SK-N-SH (cell line): ENCODE results near the gene BAD. TPM values are rescaled to one million over a fixed set of nuclear protein-coding genes. Genes with fewer than 3 reads are reported as not detected.

Experiments used
- CTCF ChIA-PET: fragments of 300-600, 350-600 bp; formaldehyde crosslinking; extraction: SDS; loops from one replicate; lab custom pipeline; 2021; lab: Yijun Ruan, JAX
- POLR2A ChIA-PET: fragments of 350-600 bp; sonication (Branson Sonifier 250); formaldehyde crosslinking; extraction: SDS; loops from one replicate; lab custom pipeline; 2020; ENCODE audit warnings: antibody characterized with exemption, inconsistent platforms; lab: Yijun Ruan, JAX
- DNase-seq: peaks from one replicate; pipeline ENCODE4 v3.0.0; 2012
- H2AFZ ChIP-seq: fragments of 200-600 bp; sonication (generic); 2 replicates; pipeline ENCODE4 v1.8.1; 2016; ENCODE audit warnings: antibody characterized with exemption, mild to moderate bottlenecking, low read depth
- H3F3A ChIP-seq: fragments of 200-600 bp; sonication (generic); replicated peaks from 2 replicates; pipeline ENCODE3; 2016; ENCODE audit warnings: antibody characterized with exemption, mild to moderate bottlenecking; ENCODE audit not compliant: insufficient read depth
- H3K27ac ChIP-seq, 2 experiments: fragments of 200-500 bp in 1 of 2; fragments of 200-600 bp in 1 of 2; sonication (Bioruptor generic) in 1 of 2; sonication (generic), shearing (Covaris generic) in 1 of 2; 2 replicates each; pipeline versions ENCODE4 v1.5.1 to v1.6.1; 2014 to 2016; ENCODE audit warnings: low read depth in 2 of 2, inconsistent platforms in 1 of 2, low read length in 1 of 2, mild to moderate bottlenecking in 1 of 2, mixed read lengths in 1 of 2
- H3K27me3 ChIP-seq: fragments of 200-600 bp; sonication (generic), shearing (Covaris generic); 2 replicates; pipeline ENCODE4 v1.6.1; 2016; ENCODE audit warnings: mixed run types; ENCODE audit not compliant: insufficient read depth
- H3K36me3 ChIP-seq, 2 experiments: fragments of 200-500 bp in 1 of 2; fragments of 200-600 bp in 1 of 2; sonication (Bioruptor generic) in 1 of 2; sonication (generic) in 1 of 2; replicated peaks in 1 of 2; 2 replicates each; pipeline versions ENCODE3 to v1.5.1; 2014 to 2016; ENCODE audit warnings: low read length in 1 of 2, mild to moderate bottlenecking in 1 of 2; ENCODE audit not compliant: insufficient read depth in 2 of 2, control insufficient read depth in 1 of 2
- H3K4me1 ChIP-seq, 2 experiments: fragments of 200-500 bp in 1 of 2; fragments of 200-600 bp in 1 of 2; sonication (Bioruptor generic) in 1 of 2; sonication (generic), shearing (Covaris generic) in 1 of 2; 2 replicates each; pipeline versions ENCODE4 v1.5.1 to v1.6.1; 2014 to 2016; ENCODE audit warnings: low read depth in 1 of 2, low read length in 1 of 2, mixed run types in 1 of 2; ENCODE audit not compliant: insufficient read depth in 2 of 2, control insufficient read depth in 1 of 2
- H3K4me2 ChIP-seq: fragments of 200-600 bp; sonication (generic), shearing (Covaris generic); 2 replicates; pipeline ENCODE4 v1.6.1; 2017; ENCODE audit warnings: mixed run types
- H3K4me3 ChIP-seq, 2 experiments: fragments of 200-500 bp in 1 of 2; fragments of 200-600 bp in 1 of 2; sonication (Bioruptor generic) in 1 of 2; sonication (generic), shearing (Covaris generic) in 1 of 2; 2 replicates each; pipeline versions ENCODE4 v1.5.1 to v1.8.1; 2014 to 2016; ENCODE audit warnings: low read depth in 2 of 2, inconsistent platforms in 1 of 2, low read length in 1 of 2, mild to moderate bottlenecking in 1 of 2, mixed read lengths in 1 of 2, moderate library complexity in 1 of 2
- H3K79me2 ChIP-seq: fragments of 200-600 bp; sonication (generic); 2 replicates; pipeline ENCODE4 v1.8.1; 2017; ENCODE audit warnings: mild to moderate bottlenecking; ENCODE audit not compliant: insufficient read depth
- H3K9ac ChIP-seq: fragments of 200-600 bp; sonication (generic); 2 replicates; pipeline ENCODE4 v1.6.1; 2017; ENCODE audit warnings: mixed run types
- H3K9me2 ChIP-seq: fragments of 200-600 bp; sonication (generic); 2 replicates; pipeline ENCODE4 v1.6.1; 2017; ENCODE audit warnings: mixed run types
- H3K9me3 ChIP-seq: fragments of 200-600 bp; sonication (generic); 2 replicates; pipeline ENCODE4 v1.6.1; 2017; ENCODE audit warnings: mixed run types, mild to moderate bottlenecking, moderate library complexity
- H4K20me1 ChIP-seq: fragments of 200-600 bp; sonication (generic); 2 replicates; pipeline ENCODE4 v1.6.1; 2017; ENCODE audit warnings: mild to moderate bottlenecking, mixed run types; ENCODE audit not compliant: insufficient read depth
- CTCF ChIP-seq: fragments of 200-600 bp; sonication (generic); IDR thresholded peaks from 2 replicates; pipeline ENCODE4 v1.6.1; 2017; ENCODE audit warnings: antibody characterized with exemption, mild to moderate bottlenecking, moderate library complexity
- EZH2phosphoT487 ChIP-seq: fragments of 200-600 bp; sonication (generic); IDR thresholded peaks from 2 replicates; pipeline ENCODE4 v1.6.1; 2017; ENCODE audit warnings: low read depth, mixed run types, mild to moderate bottlenecking, antibody characterized with exemption, moderate library complexity, borderline replicate concordance
- FOSL2 ChIP-seq: IDR thresholded peaks from 2 replicates; pipeline ENCODE4 v1.4.0; 2012; ENCODE audit warnings: low read depth, mild to moderate bottlenecking, moderate library complexity, borderline replicate concordance
- FOXJ3 ChIP-seq: sonication (generic); formaldehyde crosslinking; IDR thresholded peaks from 2 replicates; pipeline ENCODE4 v1.5.1; 2020; ENCODE audit warnings: mild to moderate bottlenecking, missing genetic modification reagents
- GABPA ChIP-seq: IDR thresholded peaks from 2 replicates; pipeline ENCODE4 v1.4.0; 2012; ENCODE audit warnings: low read depth, mild to moderate bottlenecking
- GATA2 ChIP-seq: sonication (generic); formaldehyde crosslinking; IDR thresholded peaks from 2 replicates; pipeline ENCODE4 v1.5.0; 2020; ENCODE audit warnings: mild to moderate bottlenecking, missing genetic modification reagents
- IRF3 ChIP-seq: fragments of 150-350 bp; IDR thresholded peaks from 2 replicates; pipeline ENCODE4 v1.6.1; 2016; ENCODE audit warnings: mild to moderate bottlenecking, low read depth, low read length
- MXI1 ChIP-seq: IDR thresholded peaks from 2 replicates; pipeline ENCODE4 v1.6.1; 2012; ENCODE audit warnings: mild to moderate bottlenecking, low read depth, low read length, improper control_type of control experiment
- NFIC ChIP-seq: IDR thresholded peaks from 2 replicates; pipeline ENCODE4 v1.4.0; 2012; ENCODE audit warnings: borderline replicate concordance
- NRF1 ChIP-seq: IDR thresholded peaks from 2 replicates; pipeline ENCODE4 v1.6.1; 2012; ENCODE audit warnings: low read depth, mild to moderate bottlenecking, low read length
- POLR2AphosphoS5 ChIP-seq: IDR thresholded peaks from 2 replicates; pipeline ENCODE4 v1.6.1; 2012; ENCODE audit warnings: low read depth, low read length
- RAD21 ChIP-seq: IDR thresholded peaks from 2 replicates; pipeline ENCODE4 v1.6.1; 2012; ENCODE audit warnings: mild to moderate bottlenecking, low read length
- SIN3A ChIP-seq: IDR thresholded peaks from 2 replicates; pipeline ENCODE4 v1.6.1; 2012; ENCODE audit warnings: low read depth, mild to moderate bottlenecking, low read length, moderate library complexity, borderline replicate concordance
- TCF12 ChIP-seq: IDR thresholded peaks from 2 replicates; pipeline ENCODE4 v1.4.0; 2012
- ZBTB33 ChIP-seq: IDR thresholded peaks from 2 replicates; pipeline ENCODE4 v1.4.0; 2012; ENCODE audit warnings: low read depth, borderline replicate concordance
- WGBS: methylation state at CpG from one replicate; pipeline ENCODE4 v1.1.6; 2017; ENCODE audit warnings: low lambda C conversion rate; 5-methylcytosine and 5-hydroxymethylcytosine counted together
- polyA plus RNA-seq, 3 experiments: library from polyadenylated mRNA; depleted of rRNA; stranded (reverse); fragments of >200 nt; gene quantifications; 2 replicates each; pipeline ENCODE4 v1.2.3, GENCODE V29; 2012

BAD gene
- polyA plus RNA-seq, 1 of the 3 experiments (the other 2 are of a cell fraction), result 80.9 TPM

- Histone ChIP-seq H3K27me3 (no peaks in the 10 kb centered on the region), H3K9me3 (no peaks in the 10 kb centered on the region), H3K9me2 (no peaks in the 10 kb centered on the region), H4K20me1 (no peaks in the 10 kb centered on the region), H3K36me3 (peaks cover 0 to 10% of the 10 kb centered on the region in 2 experiments), H3F3A (peaks cover 2% of the 10 kb centered on the region), H2AFZ (no peak overlapping the region), H3K4me1 (peaks cover 4 to 37% of the 10 kb centered on the region in 2 experiments; a peak in 2 of 4 replicates), H3K9ac (no peak overlapping the region), H3K4me2 (no peak overlapping the region), H3K4me3 (no peak overlapping the region), H3K27ac (no peak overlapping the region), H3K79me2 (peaks cover 27% of the 10 kb centered on the region)
- DNase-seq, result no peak
- TF ChIP-seq RAD21 (no peak), EZH2phosphoT487 (no peak), CTCF (no peak), POLR2AphosphoS5 (no peak), MXI1 (no peak), FOXJ3 (CRISPR knock-in tag) (no peak), NRF1 (no peak), SIN3A (no peak), NFIC (no peak), FOSL2 (no peak), GABPA (no peak), IRF3 (no peak)
- 95% methylated on average over 9 of the region's 9 CpGs for WGBS
- ChIA-PET POLR2A (interaction anchor here (1.0 kb wide), 1 partner anchor 37 kb away, joined by 3 read pairs; the partner anchor contains the start of gene STIP1), CTCF (interaction anchor here (1.0 to 5.2 kb wide), 4 partner anchors 18 to 385 kb away, joined by 3 to 36 read pairs (median 14); partner anchors contain the start of gene PLCB3)
Observed at GRCh38 chr11:64222651-64223000, 61.8 kb downstream of the BAD start.

GRCh38 chr11:64220798-64221197 is 63.7 kb downstream of the BAD start:
- Histone ChIP-seq H3K27ac (no peak overlapping the region), H3F3A (peaks cover 2% of the 10 kb centered on the region), H3K4me3 (no peak overlapping the region), H3K4me1 (peaks cover 0 to 27% of the 10 kb centered on the region in 2 experiments; a peak in 2 of 4 replicates), H3K36me3 (peaks cover 0 to 10% of the 10 kb centered on the region in 2 experiments), H3K9me2 (no peaks in the 10 kb centered on the region), H3K9me3 (no peaks in the 10 kb centered on the region), H4K20me1 (no peaks in the 10 kb centered on the region), H2AFZ (no peak overlapping the region), H3K4me2 (no peak overlapping the region), H3K9ac (no peak overlapping the region), H3K27me3 (no peaks in the 10 kb centered on the region), H3K79me2 (peaks cover 10% of the 10 kb centered on the region; the same call in 1 of the 2 replicates)
- TF ChIP-seq NFIC (no peak), TCF12 (no peak), ZBTB33 (no peak), GATA2 (no peak)
- DNase-seq, result no peak
- 93% methylated on average over 8 of the region's 14 CpGs for WGBS
- ChIA-PET POLR2A (interaction anchor here (1.3 kb wide), 1 partner anchor 9 kb away, joined by 3 read pairs; no protein-coding TSS in a partner anchor), CTCF (interaction anchor here (0.9 kb wide), 1 partner anchor 11 kb away, joined by 3 read pairs; no protein-coding TSS in a partner anchor)
